Keratinocyte (primary cell): ENCODE measurements around the gene ATXN7L2. TPM values are rescaled to one million over a fixed set of nuclear protein-coding genes. Genes with fewer than 3 reads are reported as not detected.

Experiments used
- DNase-seq: peaks from one replicate; pipeline ENCODE4 v3.0.0-alpha.2; 2011; ENCODE audit warnings: low read depth, missing footprints, low spot score
- FAIRE-seq: peaks from 2 replicates; lab custom pipeline; 2011; peaks lifted over from hg19 to GRCh38; lab: Jason Lieb, UNC
- H2AFZ ChIP-seq: 2 replicates; pipeline ENCODE4 v1.6.0; 2012; ENCODE audit warnings: low read length, control low read depth, inconsistent platforms; ENCODE audit not compliant: control insufficient read depth
- H3K27ac ChIP-seq: 2 replicates; pipeline ENCODE4 v1.5.1; 2011; ENCODE audit warnings: low read length; ENCODE audit not compliant: control insufficient read depth, insufficient read depth
- H3K27me3 ChIP-seq: 3 replicates; pipeline ENCODE4 v1.6.0; 2011; ENCODE audit warnings: low read length; ENCODE audit not compliant: control insufficient read depth, insufficient read depth; ENCODE audit errors: extremely low read depth
- H3K36me3 ChIP-seq, 2 experiments: 2 replicates in 1 of 2; 3 replicates in 1 of 2; pipeline ENCODE4 v1.5.1; 2011; ENCODE audit warnings: low read length in 2 of 2, mild to moderate bottlenecking in 1 of 2; ENCODE audit not compliant: control insufficient read depth in 2 of 2, insufficient read depth in 2 of 2; ENCODE audit errors: extremely low read depth in 1 of 2
- H3K4me1 ChIP-seq: 3 replicates; pipeline ENCODE4 v1.5.1; 2011; ENCODE audit warnings: low read length; ENCODE audit not compliant: control insufficient read depth, insufficient read depth; ENCODE audit errors: extremely low read depth
- H3K4me2 ChIP-seq: 3 replicates; pipeline ENCODE4 v1.6.0; 2011; ENCODE audit warnings: low read depth, low read length; ENCODE audit not compliant: control insufficient read depth, insufficient read depth; ENCODE audit errors: extremely low read depth
- H3K4me3 ChIP-seq, 3 experiments: fragments of 200-600 bp in 1 of 3; sonication (generic) in 1 of 3; 2 replicates in 2 of 3; 3 replicates in 1 of 3; pipeline ENCODE4 v1.5.1; 2011 to 2016; ENCODE audit warnings: low read length in 3 of 3, mild to moderate bottlenecking in 3 of 3, control low read depth in 2 of 3, inconsistent platforms in 1 of 3, low read depth in 1 of 3, mixed read lengths in 1 of 3, mixed run types in 1 of 3, moderate library complexity in 1 of 3; ENCODE audit not compliant: control insufficient read depth in 2 of 3, insufficient read depth in 2 of 3; ENCODE audit errors: extremely low read depth in 1 of 3
- H3K79me2 ChIP-seq: 2 replicates; pipeline ENCODE4 v1.6.0; 2012; ENCODE audit warnings: low read length; ENCODE audit not compliant: control insufficient read depth, insufficient read depth
- H3K9ac ChIP-seq: 3 replicates; pipeline ENCODE4 v1.6.0; 2011; ENCODE audit warnings: low read length; ENCODE audit not compliant: control insufficient read depth, insufficient read depth; ENCODE audit errors: extremely low read depth
- H3K9me1 ChIP-seq: 3 replicates; pipeline ENCODE4 v1.6.0; 2011; ENCODE audit warnings: low read length; ENCODE audit not compliant: control insufficient read depth, insufficient read depth; ENCODE audit errors: extremely low read depth
- H3K9me3 ChIP-seq: 2 replicates; pipeline ENCODE4 v1.5.1; 2012; ENCODE audit warnings: low read depth, low read length; ENCODE audit not compliant: control insufficient read depth
- H4K20me1 ChIP-seq: 3 replicates; pipeline ENCODE4 v1.6.0; 2011; ENCODE audit warnings: low read length; ENCODE audit not compliant: control insufficient read depth, insufficient read depth; ENCODE audit errors: extremely low read depth
- EZH2 ChIP-seq: IDR thresholded peaks from one replicate; pipeline ENCODE4 v1.6.1; 2012; ENCODE audit warnings: inconsistent platforms, mild to moderate bottlenecking, low read length, moderate library complexity
- dilution Hi-C: fragments of 300-500 bp; cut with MboI; formaldehyde crosslinking; loops from one replicate; pipeline ENCODE4 v1.7.0; 2020; ENCODE audit warnings: low sequenced_read_pairs; ENCODE audit not compliant: extremely low pct_ligation_motif_present
- polyA plus RNA-seq, 5 experiments: library from polyadenylated mRNA; depleted of rRNA in 3 of 5; stranded (reverse) in 3 of 5; stranded (forward) in 1 of 5; unstranded in 1 of 5; fragments of >200 nt; gene quantifications; 1 replicate in 1 of 5; 2 replicates in 3 of 5; 3 replicates in 1 of 5; pipeline versions ENCODE4 v1.2.1 to v1.2.3, GENCODE V29; 2011 to 2012; ENCODE audit warnings: missing spikeins in 2 of 5, low read depth in 1 of 5, low replicate concordance in 1 of 5
- TF ChIP-seq, protein P1 (sequence below), 3 experiments: IDR thresholded peaks in 1 of 3; conservative IDR thresholded peaks in 1 of 3; optimal IDR thresholded peaks in 1 of 3; 2 replicates in 2 of 3; 3 replicates in 1 of 3; pipeline versions ENCODE3 to v1.5.1; 2011; ENCODE audit warnings: low read length in 3 of 3, mild to moderate bottlenecking in 3 of 3, moderate library complexity in 2 of 3, control low read depth in 1 of 3, inconsistent platforms in 1 of 3; ENCODE audit not compliant: insufficient read depth in 2 of 3; ENCODE audit errors: extremely low read depth in 1 of 3

The ATXN7L2 gene
- polyA plus RNA-seq, 1 donor (not counting 4 experiments of a cell fraction or from before 2014, with no cell fraction given): 1.2 TPM

- Histone ChIP-seq H3K4me2 (peak overlapping the region; percentile 15), H3K9ac (no peak overlapping the region), H3K27me3 (no peaks in the 10 kb centered on the region), H3K9me1 (no peaks in the 10 kb centered on the region), H3K27ac (no peak overlapping the region), H2AFZ (no peak overlapping the region), H3K4me3 (no peak overlapping the region), H3K36me3 (peaks cover 8 to 12% of the 10 kb centered on the region in 2 experiments), H3K9me3 (no peaks in the 10 kb centered on the region), H3K4me1 (peaks cover 16% of the 10 kb centered on the region), H3K79me2 (peaks cover 7% of the 10 kb centered on the region), H4K20me1 (no peaks in the 10 kb centered on the region)
- no peak for DNase-seq
- FAIRE-seq: no peak
- dilution Hi-C loops: no loop called here
- TF ChIP-seq EZH2: no peak
- TF ChIP-seq, protein P1, sequence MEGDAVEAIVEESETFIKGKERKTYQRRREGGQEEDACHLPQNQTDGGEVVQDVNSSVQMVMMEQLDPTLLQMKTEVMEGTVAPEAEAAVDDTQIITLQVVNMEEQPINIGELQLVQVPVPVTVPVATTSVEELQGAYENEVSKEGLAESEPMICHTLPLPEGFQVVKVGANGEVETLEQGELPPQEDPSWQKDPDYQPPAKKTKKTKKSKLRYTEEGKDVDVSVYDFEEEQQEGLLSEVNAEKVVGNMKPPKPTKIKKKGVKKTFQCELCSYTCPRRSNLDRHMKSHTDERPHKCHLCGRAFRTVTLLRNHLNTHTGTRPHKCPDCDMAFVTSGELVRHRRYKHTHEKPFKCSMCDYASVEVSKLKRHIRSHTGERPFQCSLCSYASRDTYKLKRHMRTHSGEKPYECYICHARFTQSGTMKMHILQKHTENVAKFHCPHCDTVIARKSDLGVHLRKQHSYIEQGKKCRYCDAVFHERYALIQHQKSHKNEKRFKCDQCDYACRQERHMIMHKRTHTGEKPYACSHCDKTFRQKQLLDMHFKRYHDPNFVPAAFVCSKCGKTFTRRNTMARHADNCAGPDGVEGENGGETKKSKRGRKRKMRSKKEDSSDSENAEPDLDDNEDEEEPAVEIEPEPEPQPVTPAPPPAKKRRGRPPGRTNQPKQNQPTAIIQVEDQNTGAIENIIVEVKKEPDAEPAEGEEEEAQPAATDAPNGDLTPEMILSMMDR (optimal IDR thresholded peaks at IDR 0.05 in 1 of 3, IDR thresholded peaks at IDR 0.05 in 1 of 3, conservative IDR thresholded peaks at IDR 0.05 in 1 of 3; ENCODE audit: extremely low read depth in 1 of 3, insufficient read depth in 2 of 3, low read length in 3 of 3): no peak
Measured at GRCh38 chr1:109499081-109499480, 15.4 kb downstream of the ATXN7L2 start.

DNA sequence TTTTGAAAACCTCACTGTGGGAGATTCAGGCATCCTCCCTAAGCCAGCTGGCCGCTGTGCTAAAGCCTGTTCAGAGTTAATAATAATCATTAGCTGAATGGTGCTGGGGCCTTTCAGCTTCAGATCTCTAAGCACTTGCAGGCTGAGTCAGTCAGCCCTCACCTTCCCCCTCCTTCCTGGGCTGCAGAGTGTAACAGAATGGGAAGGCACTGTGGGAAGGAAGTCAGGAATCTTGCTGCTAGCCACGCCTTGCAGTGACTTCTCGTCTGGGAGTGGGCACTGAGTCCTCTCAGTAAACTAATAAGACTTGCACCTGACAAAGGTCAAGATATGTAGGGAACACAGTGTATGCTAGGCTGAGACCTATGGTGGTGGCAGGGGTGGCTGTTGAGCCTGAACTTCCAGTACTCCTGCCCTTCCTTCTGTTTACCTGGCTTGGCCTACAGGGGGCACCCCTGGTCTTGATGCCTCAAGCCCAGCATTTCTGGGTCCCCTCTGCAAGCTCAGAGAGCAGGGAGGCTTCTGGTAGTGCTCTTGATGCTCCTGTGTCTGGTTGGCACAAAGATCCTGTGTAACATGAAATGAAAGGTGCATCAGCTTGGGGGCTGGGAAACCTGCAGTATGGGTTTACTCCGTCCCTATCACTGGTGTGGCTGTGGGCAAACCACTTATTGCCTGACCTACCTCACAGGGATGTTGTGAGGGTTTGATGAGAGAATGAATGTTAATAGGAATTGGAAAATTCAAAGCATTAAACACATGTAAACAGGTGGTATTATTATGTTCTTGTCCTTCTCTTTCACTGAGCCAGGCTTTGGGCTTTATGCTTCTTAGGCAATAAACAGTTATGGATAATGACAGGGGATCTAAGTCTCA lies 16.2 kb downstream of the ATXN7L2 start:
- Histone ChIP-seq H3K27ac (peak overlapping the region; percentile 27), H2AFZ (peak overlapping the region; percentile 40), H3K4me2 (peak overlapping the region; percentile 63), H3K27me3 (no peaks in the 10 kb centered on the region), H3K4me1 (peaks cover 16% of the 10 kb centered on the region), H3K79me2 (peaks cover 7% of the 10 kb centered on the region), H3K9me1 (no peaks in the 10 kb centered on the region), H3K4me3 (no peak overlapping the region), H3K36me3 (peaks cover 8 to 12% of the 10 kb centered on the region in 2 experiments), H3K9ac (no peak overlapping the region), H4K20me1 (no peaks in the 10 kb centered on the region), H3K9me3 (no peaks in the 10 kb centered on the region)
- dilution Hi-C loops: no loop called here
- DNase-seq: peak; percentile 55
- TF ChIP-seq, protein P1 (optimal IDR thresholded peaks at IDR 0.05 in 1 of 3, IDR thresholded peaks at IDR 0.05 in 1 of 3, conservative IDR thresholded peaks at IDR 0.05 in 1 of 3; ENCODE audit: extremely low read depth in 1 of 3, insufficient read depth in 2 of 3, low read length in 3 of 3): peak; percentile 73 to 84 (median 79)
- no peak for TF ChIP-seq EZH2
- FAIRE-seq: peak; percentile 39
